Activated CD4-positive, alpha-beta T cell treated with anti-CD3 and anti-CD28 coated beads, Interleukin-2, Interleukin-6, amounts not matched to agents 100 ng/mL and 50 ng/mL, durations not matched to agents 16 hours and 8 hours (primary cell): ENCODE results near the gene NPY5R.

Experiments used
- DNase-seq: peaks from one replicate; pipeline ENCODE4 v3.0.0-alpha.2; 2020

NPY5R gene

GRCh38 chr4:163385466-163385865 lies 41.8 kb downstream of the NPY5R start:
- DNase-seq: no peak

- no peak for DNase-seq
These were observed 48.1 kb downstream of the NPY5R start for GRCh38 chr4:163391756-163392155.

GRCh38 chr4:163392328-163392727 lies 48.6 kb downstream of the NPY5R start:
- no peak for DNase-seq

GRCh38 chr4:163393471-163393870 lies 49.8 kb downstream of the NPY5R start:
- no peak for DNase-seq

GRCh38 chr4:163395055-163395454 lies 51.4 kb downstream of the NPY5R start:
- no peak for DNase-seq

- no peak for DNase-seq
These were observed 52.1 kb downstream of the NPY5R start for GRCh38 chr4:163395758-163396157.

- no peak for DNase-seq
These were observed 54.5 kb downstream of the NPY5R start for GRCh38 chr4:163398238-163398637.

- no peak for DNase-seq
These were observed 57.2 kb downstream of the NPY5R start for GRCh38 chr4:163400911-163401310.
